Subcutaneous abdominal adipose tissue (tissue), 5 donors: ENCODE measurements around the gene XAGE1A.
"Not testable (repeated sequence)": the region's sequence is repeated elsewhere in the genome, so short reads cannot be mapped to it uniquely, and the experiment has no call there.

ENCODE experiments used
- H3K27ac ChIP-seq: one replicate; pipeline ENCODE4 v1.7.0; 2013; ENCODE audit warnings: low read depth, mild to moderate bottlenecking, inconsistent platforms, low read length, moderate library complexity
- H3K27me3 ChIP-seq, 5 donors: one replicate each; pipeline ENCODE4 v1.7.0; 2013; ENCODE audit warnings: low read length in 5 of 5, inconsistent platforms in 1 of 5; ENCODE audit not compliant: control insufficient read depth in 5 of 5, insufficient read depth in 4 of 5
- H3K36me3 ChIP-seq, 5 donors: one replicate each; pipeline ENCODE4 v1.7.0; 2013; ENCODE audit warnings: low read length in 5 of 5; ENCODE audit not compliant: control insufficient read depth in 5 of 5, insufficient read depth in 5 of 5
- H3K4me1 ChIP-seq, 5 donors: one replicate each; pipeline ENCODE4 v1.7.0; 2013; ENCODE audit warnings: low read length in 5 of 5, mild to moderate bottlenecking in 3 of 5, moderate library complexity in 1 of 5; ENCODE audit not compliant: control insufficient read depth in 5 of 5, insufficient read depth in 5 of 5
- H3K4me3 ChIP-seq, 5 donors: one replicate each; pipeline ENCODE4 v1.7.0; 2013; ENCODE audit warnings: low read length in 5 of 5, low read depth in 1 of 5
- H3K9ac ChIP-seq, 5 donors: one replicate each; pipeline ENCODE4 v1.7.0; 2013; ENCODE audit warnings: low read length in 5 of 5, mild to moderate bottlenecking in 4 of 5, moderate library complexity in 3 of 5
- H3K9me3 ChIP-seq, 5 donors: one replicate each; pipeline ENCODE4 v1.7.0; 2013; ENCODE audit warnings: low read length in 5 of 5; ENCODE audit not compliant: control insufficient read depth in 5 of 5
- donor health status: healthy.
- donor health status: healthy.
- donor health status: healthy.
- donor health status: healthy.
- donor health status: healthy.

XAGE1A gene

DNA sequence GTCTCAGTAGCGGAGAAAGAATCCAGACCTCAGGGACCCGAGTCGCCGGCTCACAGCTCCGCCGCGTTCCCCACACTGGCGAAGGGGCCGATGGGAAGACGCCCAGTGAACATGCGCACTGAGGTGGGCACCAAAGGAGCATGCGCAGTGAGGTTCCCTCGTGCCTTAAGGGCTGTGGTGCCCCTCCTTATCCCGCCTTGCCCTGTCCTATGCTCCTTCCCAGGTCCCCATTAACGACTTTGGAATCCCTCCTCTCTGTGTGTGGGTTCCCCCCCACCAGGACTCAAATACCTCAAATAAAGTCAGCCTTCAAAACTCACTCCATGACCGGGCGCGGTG is 21.3 kb downstream of the XAGE1A start, which contains the start of gene XAGE1B:
Gene XAGE1B (minus strand): TSS at position 77 of the 339 bp plus-strand sequence. CDS start 1,536 bp downstream, outside the sequence.
- not testable (repeated sequence) for H3K9ac ChIP-seq, H3K27me3 ChIP-seq, H3K27ac ChIP-seq, H3K9me3 ChIP-seq, H3K4me3 ChIP-seq, H3K36me3 ChIP-seq, H3K4me1 ChIP-seq

- H3K27me3 ChIP-seq, result peaks cover 0 to 12% (median 3%) of the 10 kb centered on the region in 5 donors
- not testable (repeated sequence) for H3K4me3 ChIP-seq
Measured at GRCh38 chrX:52541051-52541450, 45.4 kb downstream of the XAGE1A start.

DNA sequence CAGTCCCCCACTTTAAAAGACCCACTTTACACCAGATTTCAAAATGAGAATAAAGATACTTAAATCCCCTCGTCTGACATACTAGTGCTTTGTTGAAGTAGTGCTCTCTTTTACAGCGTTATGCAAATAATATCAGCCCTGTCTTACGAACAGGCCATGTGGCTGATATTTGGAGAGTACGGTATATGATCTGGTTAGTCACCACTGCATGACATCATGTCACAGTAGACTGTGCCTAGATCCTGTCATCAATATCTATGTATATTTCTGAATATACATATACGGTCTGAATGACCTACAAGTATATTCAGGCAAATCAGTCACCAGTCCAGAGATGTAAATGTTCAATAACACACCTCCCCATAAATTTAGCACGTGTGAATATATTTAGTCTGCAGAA is 46.7 kb downstream of the XAGE1A start:
- Histone ChIP-seq H3K4me1 (no peaks in the 10 kb centered on the region), H3K27me3 (peaks cover 0 to 12% (median 3%) of the 10 kb centered on the region in 5 donors), H3K9me3 (no peaks in the 10 kb centered on the region), H3K9ac (no peak overlapping the region), H3K27ac (no peak overlapping the region), H3K4me3 (no peak overlapping the region), H3K36me3 (no peaks in the 10 kb centered on the region)

More at GRCh38 chrX:52541051-52541450, 45.4 kb downstream of the XAGE1A start:
- H3K9ac ChIP-seq, H3K4me1 ChIP-seq, H3K36me3 ChIP-seq, H3K27ac ChIP-seq, H3K9me3 ChIP-seq: not testable (repeated sequence)

DNA sequence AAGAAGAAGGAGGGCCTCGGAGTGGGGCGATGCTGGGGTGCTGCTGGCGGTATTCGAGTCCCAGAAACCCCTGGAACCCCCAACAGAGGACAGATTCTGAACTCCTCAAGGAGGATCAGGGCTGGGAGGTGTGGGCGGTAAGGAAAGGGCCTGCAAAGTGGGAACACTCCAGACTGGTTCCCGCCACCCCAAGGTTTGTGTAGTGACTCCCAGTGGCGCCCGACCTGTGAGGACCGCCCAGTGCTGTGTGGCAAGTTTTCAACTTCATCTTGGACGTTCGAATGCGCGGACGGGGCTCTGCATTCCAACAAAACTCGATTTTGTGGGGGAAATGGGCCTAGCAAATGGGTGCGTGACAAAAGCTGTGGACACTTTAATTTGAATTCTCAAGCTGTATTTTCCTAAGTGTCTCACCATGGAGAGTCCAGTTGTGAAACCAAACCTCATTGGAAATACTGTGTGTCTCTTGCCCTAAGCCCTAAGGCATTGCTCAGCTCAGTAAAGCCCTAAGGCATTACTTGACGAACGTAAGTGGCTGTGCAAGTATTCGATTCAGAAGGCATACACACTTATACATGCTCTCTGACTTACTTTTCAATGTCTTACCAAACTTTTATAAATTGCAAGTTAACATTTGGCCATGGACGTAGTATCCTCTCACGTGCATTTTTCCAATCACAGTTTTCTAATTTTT is 48.7 kb downstream of the XAGE1A start:
- H3K27ac ChIP-seq, result no peak overlapping the region
- H3K4me3 ChIP-seq, result no peak overlapping the region
- no peaks in the 10 kb centered on the region for H3K36me3 ChIP-seq
- H3K9ac ChIP-seq, result no peak overlapping the region
- peaks cover 0 to 12% (median 3%) of the 10 kb centered on the region in 5 donors for H3K27me3 ChIP-seq
- H3K9me3 ChIP-seq, result no peaks in the 10 kb centered on the region
- H3K4me1 ChIP-seq, result no peaks in the 10 kb centered on the region

GRCh38 chrX:52548769-52549168 is 53.2 kb downstream of the XAGE1A start:
- H3K4me1 ChIP-seq, H3K27ac ChIP-seq, H3K4me3 ChIP-seq, H3K9ac ChIP-seq, H3K36me3 ChIP-seq, H3K9me3 ChIP-seq: not testable (repeated sequence)
- H3K27me3 ChIP-seq, result peaks cover 0 to 12% (median 4%) of the 10 kb centered on the region in 5 donors
